ENCODE results near the gene STIM1. TPM values are rescaled to one million over a fixed set of nuclear protein-coding genes. Genes with fewer than 3 reads are reported as not detected.
A peak's percentile ranks its signal among the peaks of the same experiment; 100 is the strongest.

Gene STIM1
- total RNA-seq, result 100 to 1,000 TPM; 171 to 187 (median 175) TPM
- total RNA-seq (2013), result 71.6 TPM

DNA sequence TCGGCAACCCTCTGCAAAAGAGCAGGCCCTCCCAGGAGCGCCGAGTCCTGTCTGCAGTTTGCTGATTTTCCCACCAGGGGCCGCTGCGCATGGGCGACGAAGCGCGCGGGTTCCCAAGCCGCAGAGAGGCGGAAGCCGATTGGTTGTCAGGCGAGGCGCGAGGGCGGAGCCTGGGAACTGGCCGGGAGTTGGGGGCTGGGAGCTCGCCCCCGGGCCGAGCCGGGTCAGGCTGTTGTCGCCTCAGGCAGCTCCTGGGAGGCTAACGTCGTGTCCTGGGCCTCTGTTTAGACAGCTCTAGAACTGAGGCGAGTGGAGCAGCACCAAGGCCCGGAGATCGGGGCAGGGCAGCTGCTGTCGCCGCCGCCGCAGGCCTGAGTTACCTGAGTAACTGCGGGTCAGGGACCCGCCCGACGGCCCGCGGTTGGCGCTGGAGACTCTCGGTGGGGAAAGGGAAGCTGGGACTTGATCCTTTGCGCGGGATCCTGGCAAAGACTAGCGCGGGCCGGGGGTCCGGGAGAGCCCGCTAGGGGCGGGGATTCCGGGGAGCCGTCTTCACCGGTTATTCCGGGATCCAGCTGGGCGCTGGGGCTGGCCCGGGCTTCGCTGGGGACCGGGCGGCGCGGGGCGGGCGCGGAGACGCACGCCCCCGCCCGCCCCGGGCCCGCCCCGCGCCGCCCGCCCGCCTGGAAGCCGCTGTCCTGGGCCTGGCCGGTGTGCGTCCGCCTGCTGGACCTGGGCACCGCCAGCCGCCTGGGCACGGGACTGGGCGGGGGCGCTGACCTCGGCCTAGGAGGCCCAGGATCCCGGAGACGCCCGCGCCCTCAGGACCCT is at the start of gene STIM1:
Gene STIM1 (plus strand): TSS at position 688 of the 831 bp plus-strand sequence. CDS start 607 bp downstream, outside the sequence.
- H3K9me3 ChIP-seq (ENCODE audit: control insufficient read depth, insufficient read depth, low read length), result no peaks in the 10 kb centered on the region
- DNase-seq, result peak; percentile 98
- H3K9me3 Mint-ChIP-seq, result no peaks in the 10 kb centered on the region
- H3K4me1 ChIP-seq (ENCODE audit: control insufficient read depth, insufficient read depth, low read length), result peaks cover 49% of the 10 kb centered on the region
- TF ChIP-seq, protein P1, sequence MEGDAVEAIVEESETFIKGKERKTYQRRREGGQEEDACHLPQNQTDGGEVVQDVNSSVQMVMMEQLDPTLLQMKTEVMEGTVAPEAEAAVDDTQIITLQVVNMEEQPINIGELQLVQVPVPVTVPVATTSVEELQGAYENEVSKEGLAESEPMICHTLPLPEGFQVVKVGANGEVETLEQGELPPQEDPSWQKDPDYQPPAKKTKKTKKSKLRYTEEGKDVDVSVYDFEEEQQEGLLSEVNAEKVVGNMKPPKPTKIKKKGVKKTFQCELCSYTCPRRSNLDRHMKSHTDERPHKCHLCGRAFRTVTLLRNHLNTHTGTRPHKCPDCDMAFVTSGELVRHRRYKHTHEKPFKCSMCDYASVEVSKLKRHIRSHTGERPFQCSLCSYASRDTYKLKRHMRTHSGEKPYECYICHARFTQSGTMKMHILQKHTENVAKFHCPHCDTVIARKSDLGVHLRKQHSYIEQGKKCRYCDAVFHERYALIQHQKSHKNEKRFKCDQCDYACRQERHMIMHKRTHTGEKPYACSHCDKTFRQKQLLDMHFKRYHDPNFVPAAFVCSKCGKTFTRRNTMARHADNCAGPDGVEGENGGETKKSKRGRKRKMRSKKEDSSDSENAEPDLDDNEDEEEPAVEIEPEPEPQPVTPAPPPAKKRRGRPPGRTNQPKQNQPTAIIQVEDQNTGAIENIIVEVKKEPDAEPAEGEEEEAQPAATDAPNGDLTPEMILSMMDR (IDR thresholded peaks at IDR 0.05), result peak; percentile 94
- H3K27me3 Mint-ChIP-seq (ENCODE audit: low read depth in 2 of 2), result no peaks in the 10 kb centered on the region
- no peaks in the 10 kb centered on the region for H3K36me3 ChIP-seq (ENCODE audit: control insufficient read depth, insufficient read depth, low read length)
- peak within 1 kb of the TSS; percentile 83 to 100 for H3K27ac Mint-ChIP-seq
- H3K4me3 Mint-ChIP-seq, result peak within 1 kb of the TSS; percentile 96
- no peaks in the 10 kb centered on the region for H3K27me3 ChIP-seq (ENCODE audit: control insufficient read depth, insufficient read depth, low read length)
- peak within 1 kb of the TSS; percentile 86 for H3K27ac ChIP-seq (ENCODE audit: low read length)
- no peaks in the 10 kb centered on the region for H3K36me3 Mint-ChIP-seq
- ATAC-seq, result peak; percentile 77 to 92 (median 84)
- intact Hi-C loops (cut with micrococcal nuclease), result loop anchor here (1.0 to 5.0 kb wide), 8 partner anchors 11 to 217 kb away; no protein-coding TSS in a partner anchor
- H3K4me3 ChIP-seq (ENCODE audit: low read length), result peak within 1 kb of the TSS; percentile 96
- peaks cover 67 to 69% of the 10 kb centered on the region in 2 donors for H3K4me1 Mint-ChIP-seq
- under 1% methylated on average over 86 of the region's 87 CpGs for WGBS (ENCODE audit: insufficient coverage)

DNA sequence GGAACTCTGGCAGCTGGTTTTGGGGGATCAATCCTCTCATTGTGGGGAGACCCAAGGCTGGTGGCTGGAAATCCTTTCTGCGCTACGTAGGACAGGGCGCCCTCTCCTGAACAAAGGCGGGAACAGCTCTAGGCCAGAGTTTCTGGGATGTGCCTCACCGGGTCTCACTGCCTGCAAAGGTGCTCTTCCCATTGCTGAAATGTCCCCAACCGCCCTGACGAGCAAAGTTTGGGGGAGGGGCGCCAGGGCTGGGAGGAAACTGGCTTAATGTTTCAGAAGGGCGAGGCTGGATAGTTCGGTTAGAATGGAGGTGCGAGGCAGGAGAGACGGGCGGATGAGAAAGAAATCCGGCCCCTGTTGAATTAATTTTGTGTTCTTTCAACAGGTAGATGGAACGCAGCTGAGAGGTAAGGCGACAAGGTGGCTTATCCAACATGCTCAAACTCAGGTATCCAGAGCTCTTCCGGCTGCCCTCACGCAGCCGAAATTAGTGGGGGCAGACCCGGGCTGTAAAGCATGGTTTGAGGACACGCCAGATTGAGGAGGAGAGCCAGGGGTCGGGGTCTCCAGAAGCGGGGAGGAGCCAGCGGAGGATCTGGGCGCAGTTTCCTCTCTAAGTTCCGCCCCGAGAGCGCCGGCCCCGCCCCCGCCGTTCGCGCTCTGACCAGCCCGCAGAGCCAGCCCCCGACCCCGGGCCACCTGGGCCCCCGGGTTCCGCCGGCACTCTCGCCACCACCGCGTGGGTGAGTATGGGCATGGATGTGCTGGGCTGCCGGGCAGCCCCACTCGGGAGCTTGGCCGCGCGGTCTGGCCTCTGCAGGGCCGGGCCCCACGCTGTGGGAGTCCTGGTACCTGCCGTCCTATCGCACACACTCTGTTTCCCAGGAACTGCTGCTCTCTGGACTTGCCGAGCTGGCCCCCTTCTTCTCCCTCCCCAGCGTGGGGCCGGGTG is 47.3 kb upstream of the STIM1 start, which contains the start of gene PGAP2:
Gene PGAP2 (plus strand): TSS at position 652 of the 952 bp plus-strand sequence. CDS start 2,700 bp downstream, outside the sequence.
- intact Hi-C loops (cut with micrococcal nuclease), result loop anchor here (1.0 to 10.0 kb wide), 3 partner anchors 11 to 53 kb away; partner anchors contain the start of gene NUP98
- 2% methylated on average over 53 of the region's 55 CpGs for WGBS (ENCODE audit: insufficient coverage)
- H3K27ac Mint-ChIP-seq, result peak within 1 kb of the TSS; percentile 76 to 90
- H3K9me3 Mint-ChIP-seq, result no peaks in the 10 kb centered on the region
- TF ChIP-seq, protein P1 (IDR thresholded peaks at IDR 0.05), result peak; percentile 59
- ATAC-seq (peak; percentile 77 to 81 (median 78)), DNase-seq (peak; percentile 59 to 77)
- Histone ChIP-seq H3K27me3 (ENCODE audit: control insufficient read depth, insufficient read depth, low read length) (no peaks in the 10 kb centered on the region), H3K4me3 (ENCODE audit: low read length) (peak within 1 kb of the TSS; percentile 78), H3K27ac (ENCODE audit: low read length) (peak within 1 kb of the TSS; percentile 49), H3K4me1 (ENCODE audit: control insufficient read depth, insufficient read depth, low read length) (peaks cover 14% of the 10 kb centered on the region), H3K36me3 (ENCODE audit: control insufficient read depth, insufficient read depth, low read length) (no peaks in the 10 kb centered on the region), H3K9me3 (ENCODE audit: control insufficient read depth, insufficient read depth, low read length) (no peaks in the 10 kb centered on the region)
- no peaks in the 10 kb centered on the region for H3K36me3 Mint-ChIP-seq
- H3K27me3 Mint-ChIP-seq (ENCODE audit: low read depth in 2 of 2), result no peaks in the 10 kb centered on the region
- peaks cover 6 to 16% of the 10 kb centered on the region in 2 donors for H3K4me1 Mint-ChIP-seq
- peak within 1 kb of the TSS; percentile 97 for H3K4me3 Mint-ChIP-seq

DNA sequence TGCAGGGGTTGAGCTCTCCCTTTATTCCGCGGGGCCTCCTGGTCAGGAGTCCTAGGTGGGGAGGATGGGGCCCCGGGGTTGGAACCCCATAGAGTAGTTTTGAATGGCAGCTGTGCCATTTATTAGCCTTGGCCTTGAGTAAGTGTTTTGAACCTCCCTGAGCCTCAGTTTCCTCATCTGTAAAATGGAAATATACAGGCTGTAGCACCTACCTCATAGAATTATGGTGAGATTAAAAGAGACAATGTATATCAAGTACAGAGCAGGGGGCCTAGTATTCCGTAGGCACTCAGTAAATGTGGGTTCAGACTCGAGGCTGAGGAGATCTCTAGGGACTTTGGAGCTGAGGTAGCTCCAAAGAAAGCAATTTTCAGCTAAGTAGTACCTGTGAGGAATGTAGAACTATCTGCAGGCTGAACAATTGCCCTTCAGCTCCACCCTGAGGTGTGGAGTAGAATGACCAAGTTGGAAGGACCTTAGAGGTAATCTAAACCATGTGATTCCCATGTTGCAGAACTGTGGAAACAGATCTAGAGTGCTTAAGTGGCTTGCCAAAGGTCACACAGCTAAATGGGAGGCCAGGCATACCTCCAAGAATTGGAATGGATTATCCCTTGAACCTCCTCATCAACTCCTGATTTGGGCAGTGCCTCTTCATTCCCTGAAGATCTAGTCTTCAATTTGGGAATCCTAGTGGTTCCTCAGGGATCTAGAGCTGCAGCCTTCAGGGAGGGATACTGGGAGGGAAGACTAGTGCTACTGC is 46.4 kb upstream of the STIM1 start:
- H3K27ac ChIP-seq (ENCODE audit: low read length), result no peak overlapping the region
- no peaks in the 10 kb centered on the region for H3K27me3 ChIP-seq (ENCODE audit: control insufficient read depth, insufficient read depth, low read length)
- 13% methylated on average over 5 of the region's 5 CpGs for WGBS (ENCODE audit: insufficient coverage)
- H3K36me3 Mint-ChIP-seq, result no peaks in the 10 kb centered on the region
- TF ChIP-seq, protein P1 (IDR thresholded peaks at IDR 0.05), result peak; percentile 28
- peaks cover 14% of the 10 kb centered on the region for H3K4me1 ChIP-seq (ENCODE audit: control insufficient read depth, insufficient read depth, low read length)
- intact Hi-C loops (cut with micrococcal nuclease), result loop anchor here (1.0 to 10.0 kb wide), 3 partner anchors 12 to 54 kb away; partner anchors contain the start of gene NUP98
- peaks cover 6 to 16% of the 10 kb centered on the region in 2 donors for H3K4me1 Mint-ChIP-seq
- no peaks in the 10 kb centered on the region for H3K36me3 ChIP-seq (ENCODE audit: control insufficient read depth, insufficient read depth, low read length)
- DNase-seq, result peak in 1 of 2 donors; percentile 79
- no peaks in the 10 kb centered on the region for H3K9me3 Mint-ChIP-seq
- H3K4me3 Mint-ChIP-seq, result peak overlapping the region; percentile 97
- H3K9me3 ChIP-seq (ENCODE audit: control insufficient read depth, insufficient read depth, low read length), result no peaks in the 10 kb centered on the region
- ATAC-seq, result peak; percentile 69 to 77 (median 76)
- peak overlapping the region; percentile 41 to 90 for H3K27ac Mint-ChIP-seq
- no peaks in the 10 kb centered on the region for H3K27me3 Mint-ChIP-seq (ENCODE audit: low read depth in 2 of 2)
- peak overlapping the region; percentile 78 for H3K4me3 ChIP-seq (ENCODE audit: low read length)
